ENCODE measurements around the gene LEPROT. TPM values are rescaled to one million over a fixed set of nuclear protein-coding genes. Genes with fewer than 3 reads are reported as not detected.

LEPROT gene
- total and polyA plus RNA-seq, 10 donors = 12.5 to 104 (median 68.6) TPM

- Histone ChIP-seq H3K4me1 (no peaks in the 10 kb centered on the region), H3K4me3 (no peak overlapping the region), H3K9me3 (no peaks in the 10 kb centered on the region), H3K36me3 (no peaks in the 10 kb centered on the region), H3K27me3 (replicated peaks in 1 of 7) (no peaks in the 10 kb centered on the region), H3K27ac (no peak overlapping the region)
- 85 to 94% (median 88%) methylated on average over 8 of the region's 8 CpGs for WGBS, 5 donors
- no peak for DNase-seq
- TF ChIP-seq POLR2AphosphoS5 (IDR thresholded peaks at IDR 0.05) (no peak), POLR2A (IDR thresholded peaks at IDR 0.05) (no peak), CTCF (IDR thresholded peaks at IDR 0.05 in 8 of 11, conservative IDR thresholded peaks at IDR 0.05 in 3 of 11) (no peak)
- intact Hi-C loops (cut with DNase I; ENCODE audit: low total_unique reads) = no loop called here
Measured at GRCh38 chr1:65483993-65484754, 63.7 kb downstream of the LEPROT start.

Small RNAs within 50 kb of the gene (small RNA-seq; reads per million reads assigned to genes)
- 0 to 0.07 (median 0) reads per million in 4 donors for gene RNU2-15P

Other genes with a start within 250 kb of the LEPROT start
- gene DNAJC6, start 111.1 kb upstream of the LEPROT start, total RNA-seq = 1 to 10 TPM; 4.4 to 9.7 (median 6.2) TPM
- gene DNAJC6, start 111.1 kb upstream of the LEPROT start, polyA plus RNA-seq = under 1 TPM; 0.20 to 0.67 (median 0.20) TPM
- gene LEPR, start within 50 bp of the LEPROT start, total RNA-seq = 1 to 10 TPM; 2.8 to 9.3 (median 5.6) TPM
- gene LEPR, start within 50 bp of the LEPROT start, polyA plus RNA-seq = 1 to 10 TPM in 1 of 3 donors, under 1 TPM in 2; 0.90 to 1.1 (median 1.00) TPM

All from spleen (tissue), 11 donors.